ENCODE results near the gene SPX.

GRCh38 chr12:21528953-21529352 lies 2.9 kb downstream of the SPX start:
- TF ChIP-seq, protein P1, sequence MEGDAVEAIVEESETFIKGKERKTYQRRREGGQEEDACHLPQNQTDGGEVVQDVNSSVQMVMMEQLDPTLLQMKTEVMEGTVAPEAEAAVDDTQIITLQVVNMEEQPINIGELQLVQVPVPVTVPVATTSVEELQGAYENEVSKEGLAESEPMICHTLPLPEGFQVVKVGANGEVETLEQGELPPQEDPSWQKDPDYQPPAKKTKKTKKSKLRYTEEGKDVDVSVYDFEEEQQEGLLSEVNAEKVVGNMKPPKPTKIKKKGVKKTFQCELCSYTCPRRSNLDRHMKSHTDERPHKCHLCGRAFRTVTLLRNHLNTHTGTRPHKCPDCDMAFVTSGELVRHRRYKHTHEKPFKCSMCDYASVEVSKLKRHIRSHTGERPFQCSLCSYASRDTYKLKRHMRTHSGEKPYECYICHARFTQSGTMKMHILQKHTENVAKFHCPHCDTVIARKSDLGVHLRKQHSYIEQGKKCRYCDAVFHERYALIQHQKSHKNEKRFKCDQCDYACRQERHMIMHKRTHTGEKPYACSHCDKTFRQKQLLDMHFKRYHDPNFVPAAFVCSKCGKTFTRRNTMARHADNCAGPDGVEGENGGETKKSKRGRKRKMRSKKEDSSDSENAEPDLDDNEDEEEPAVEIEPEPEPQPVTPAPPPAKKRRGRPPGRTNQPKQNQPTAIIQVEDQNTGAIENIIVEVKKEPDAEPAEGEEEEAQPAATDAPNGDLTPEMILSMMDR (IDR thresholded peaks at IDR 0.05), result no peak
- TF ChIP-seq POLR2A (IDR thresholded peaks at IDR 0.05), result no peak
